Activated T-helper 17 cell treated with anti-CD3 and anti-CD28 coated beads, Interleukin-2, amount 50 U/mL, for 72 hours (primary cell): Measurements from ENCODE around the gene FZD7. TPM values are rescaled to one million over a fixed set of nuclear protein-coding genes. Genes with fewer than 3 reads are reported as not detected.

Experiments used
- total RNA-seq, 2 donors: library from RNA; stranded (reverse); gene quantifications; one replicate each; pipeline ENCODE4 v1.2.3, GENCODE V29; 2022

FZD7 gene
- total RNA-seq, 2 donors from 2014 or later: 0.06 to 1.6 TPM

Other genes with a start within 250 kb of the FZD7 start
- gene CDK15, start 227.3 kb upstream of the FZD7 start, total RNA-seq: not detected
- not detected for gene KIAA2012, start 39.4 kb downstream of the FZD7 start, total RNA-seq
- 100 to 1,000 TPM in 1 of 2 donors, 10 to 100 TPM in 1; 81.8 to 115 TPM for gene SUMO1, start 204.7 kb downstream of the FZD7 start, total RNA-seq
- gene NOP58, start 231.9 kb downstream of the FZD7 start, total RNA-seq: 100 to 1,000 TPM; 157 to 183 TPM